Activated CD8-positive, alpha-beta memory T cell treated with anti-CD3 and anti-CD28 coated beads for 1 hour (primary cell): ENCODE results near the gene ANK3.
"Not testable (repeated sequence)": the region's sequence is repeated elsewhere in the genome, so short reads cannot be mapped to it uniquely, and the experiment has no call there.

ENCODE experiments used
- DNase-seq, 2 donors: peaks; one replicate each; pipeline ENCODE4 v3.0.0-alpha.2; 2020; ENCODE audit warnings: low read depth in 1 of 2; ENCODE audit errors: extremely low read depth in 1 of 2

ANK3 gene

GRCh38 chr10:60311821-60312220, 77.9 kb downstream of the ANK3 start:
- DNase-seq, result no peak

GRCh38 chr10:60310740-60311139, 78.9 kb downstream of the ANK3 start:
- DNase-seq, result no peak

- DNase-seq, result no peak
Measured at GRCh38 chr10:60309891-60310290, 79.8 kb downstream of the ANK3 start.

GRCh38 chr10:60309371-60309770, 80.3 kb downstream of the ANK3 start:
- no peak for DNase-seq

- DNase-seq, result no peak
Measured at GRCh38 chr10:60305380-60305892, 84.2 kb downstream of the ANK3 start.

GRCh38 chr10:60304829-60305379, 84.8 kb downstream of the ANK3 start:
- DNase-seq, result no peak

- DNase-seq, result no peak
Measured at GRCh38 chr10:60303778-60304177, 85.9 kb downstream of the ANK3 start.

GRCh38 chr10:60299961-60300883, 89.5 kb downstream of the ANK3 start:
- no peak for DNase-seq

- DNase-seq, result no peak
Measured at GRCh38 chr10:60299390-60299778, 90.3 kb downstream of the ANK3 start.

- DNase-seq, result no peak
Measured at GRCh38 chr10:60298408-60299389, 91.0 kb downstream of the ANK3 start.

- no peak for DNase-seq
Measured at GRCh38 chr10:60296073-60296472, 93.6 kb downstream of the ANK3 start.

- no peak for DNase-seq
Measured at GRCh38 chr10:60295028-60295937, 94.4 kb downstream of the ANK3 start.

GRCh38 chr10:60293581-60294175, 96.0 kb downstream of the ANK3 start:
- DNase-seq, result no peak

- DNase-seq, result no peak
Measured at GRCh38 chr10:60292998-60293397, 96.7 kb downstream of the ANK3 start.

GRCh38 chr10:60292536-60292935, 97.1 kb downstream of the ANK3 start:
- not testable (repeated sequence) for DNase-seq

GRCh38 chr10:60291344-60291930, 98.2 kb downstream of the ANK3 start:
- DNase-seq, result no peak

GRCh38 chr10:60290558-60290957, 99.1 kb downstream of the ANK3 start:
- DNase-seq, result no peak

- no peak for DNase-seq
Measured at GRCh38 chr10:60289800-60290199, 99.9 kb downstream of the ANK3 start.

GRCh38 chr10:60288256-60288655, 101.4 kb downstream of the ANK3 start:
- no peak for DNase-seq
